HG03280 (cell line): ENCODE results near the gene KLHL30.

Experiments
- ATAC-seq: cut with Tn5 transposase; IDR thresholded peaks from one replicate; pipeline ENCODE4 v1.9.1; 2021; ENCODE audit warnings: mild to moderate bottlenecking, moderate library complexity; ENCODE audit not compliant: unreplicated experiment

The KLHL30 gene

DNA sequence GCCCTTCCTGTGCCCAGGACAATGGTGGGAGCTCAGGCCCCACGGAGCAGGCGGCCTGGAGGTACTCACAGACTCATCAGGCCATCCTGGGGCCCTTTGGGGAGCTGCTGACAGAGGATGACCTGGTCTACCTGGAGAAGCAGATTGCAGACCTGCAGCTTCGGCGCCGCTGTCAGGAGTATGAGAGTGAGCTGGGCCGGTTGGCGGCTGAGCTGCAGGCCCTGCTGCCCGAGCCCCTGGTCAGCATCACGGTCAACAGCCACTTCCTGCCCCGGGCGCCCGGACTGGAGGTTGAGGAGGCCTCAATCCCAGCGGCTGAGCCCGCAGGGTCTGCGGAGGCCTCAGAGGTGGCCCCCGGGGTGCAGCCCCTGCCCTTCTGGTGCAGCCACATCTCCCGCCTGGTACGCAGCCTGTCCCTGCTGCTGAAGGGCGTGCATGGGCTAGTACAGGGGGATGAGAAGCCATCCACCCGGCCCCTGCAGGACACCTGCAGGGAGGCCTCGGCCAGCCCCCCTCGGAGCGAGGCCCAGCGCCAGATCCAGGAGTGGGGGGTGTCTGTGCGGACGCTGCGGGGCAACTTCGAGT, 8.3 kb upstream of the KLHL30 start:
- no peak for ATAC-seq

DNA sequence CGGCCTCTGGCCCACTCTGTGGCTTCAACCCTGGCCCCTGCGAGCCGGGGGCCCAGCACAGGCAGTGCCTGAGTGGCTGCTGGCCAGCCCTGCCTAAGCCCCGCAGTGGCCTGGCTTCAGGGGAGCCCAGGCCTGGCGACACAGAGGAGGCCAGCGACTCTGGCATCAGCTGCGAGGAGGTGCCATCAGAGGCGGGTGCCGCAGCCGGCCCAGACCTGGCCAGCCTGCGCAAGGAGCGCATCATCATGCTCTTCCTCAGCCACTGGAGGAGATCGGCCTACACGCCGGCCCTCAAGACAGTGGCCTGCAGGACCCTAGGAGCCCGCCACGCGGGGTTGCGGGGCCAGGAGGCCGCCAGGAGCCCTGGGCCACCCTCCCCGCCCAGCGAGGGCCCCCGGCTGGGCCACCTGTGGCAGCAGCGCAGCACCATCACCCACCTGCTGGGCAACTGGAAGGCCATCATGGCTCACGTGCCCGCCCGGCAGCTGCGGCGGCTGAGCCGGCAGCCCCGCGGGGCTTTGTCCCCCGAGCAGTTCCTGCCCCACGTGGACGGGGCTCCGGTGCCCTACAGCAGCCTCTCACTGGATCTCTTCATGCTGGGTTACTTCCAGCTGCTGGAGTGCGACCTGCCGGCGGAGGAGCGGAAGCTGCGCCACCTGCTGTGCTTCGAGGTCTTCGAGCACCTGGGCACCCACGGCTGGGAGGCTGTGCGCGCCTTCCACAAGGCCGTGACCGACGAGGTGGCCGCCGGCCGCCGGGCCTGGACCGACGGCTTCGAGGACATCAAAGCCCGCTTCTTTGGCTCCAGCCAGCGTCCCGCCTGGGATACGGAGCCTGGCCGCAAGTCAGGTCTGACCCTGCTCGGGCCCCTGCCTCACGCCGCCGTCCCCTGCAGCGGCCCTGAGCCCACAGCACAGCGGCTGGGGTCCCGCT, 7.5 kb upstream of the KLHL30 start:
- ATAC-seq, result no peak

DNA sequence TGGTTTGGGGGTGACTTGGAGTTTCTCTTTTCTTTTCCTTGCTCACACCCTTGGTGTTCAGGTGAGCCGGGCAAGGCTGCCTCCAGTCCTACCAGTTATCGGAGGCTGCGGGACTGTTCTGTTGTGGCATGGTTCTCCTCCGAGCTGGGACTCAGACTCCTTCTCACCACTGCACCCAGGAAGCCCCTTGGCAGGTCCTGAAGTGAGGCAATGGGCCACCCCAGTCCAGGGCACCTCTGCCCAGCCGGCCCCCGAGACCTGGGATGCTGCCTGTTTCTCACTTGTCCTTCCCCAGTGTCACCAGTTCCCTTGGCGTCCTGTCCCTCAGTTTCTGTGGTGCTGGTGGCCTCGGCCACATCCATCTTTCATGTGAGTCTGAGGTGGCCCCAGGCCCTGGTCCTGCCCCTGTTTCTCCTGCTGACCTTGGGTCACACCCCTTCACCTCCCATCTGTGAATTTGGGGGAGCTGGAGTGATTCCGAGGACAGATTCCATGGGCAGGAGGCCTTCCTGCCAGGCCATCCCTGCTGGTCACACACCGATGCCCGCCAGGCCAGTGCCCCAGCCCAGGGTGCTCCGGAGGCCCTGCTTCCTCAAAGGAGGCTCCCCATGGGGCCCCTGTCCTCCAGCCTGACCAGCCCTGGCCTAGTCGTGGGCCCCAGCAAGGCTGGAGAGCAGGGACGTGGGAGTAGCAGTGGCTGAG, 6.6 kb upstream of the KLHL30 start:
- ATAC-seq, result no peak

DNA sequence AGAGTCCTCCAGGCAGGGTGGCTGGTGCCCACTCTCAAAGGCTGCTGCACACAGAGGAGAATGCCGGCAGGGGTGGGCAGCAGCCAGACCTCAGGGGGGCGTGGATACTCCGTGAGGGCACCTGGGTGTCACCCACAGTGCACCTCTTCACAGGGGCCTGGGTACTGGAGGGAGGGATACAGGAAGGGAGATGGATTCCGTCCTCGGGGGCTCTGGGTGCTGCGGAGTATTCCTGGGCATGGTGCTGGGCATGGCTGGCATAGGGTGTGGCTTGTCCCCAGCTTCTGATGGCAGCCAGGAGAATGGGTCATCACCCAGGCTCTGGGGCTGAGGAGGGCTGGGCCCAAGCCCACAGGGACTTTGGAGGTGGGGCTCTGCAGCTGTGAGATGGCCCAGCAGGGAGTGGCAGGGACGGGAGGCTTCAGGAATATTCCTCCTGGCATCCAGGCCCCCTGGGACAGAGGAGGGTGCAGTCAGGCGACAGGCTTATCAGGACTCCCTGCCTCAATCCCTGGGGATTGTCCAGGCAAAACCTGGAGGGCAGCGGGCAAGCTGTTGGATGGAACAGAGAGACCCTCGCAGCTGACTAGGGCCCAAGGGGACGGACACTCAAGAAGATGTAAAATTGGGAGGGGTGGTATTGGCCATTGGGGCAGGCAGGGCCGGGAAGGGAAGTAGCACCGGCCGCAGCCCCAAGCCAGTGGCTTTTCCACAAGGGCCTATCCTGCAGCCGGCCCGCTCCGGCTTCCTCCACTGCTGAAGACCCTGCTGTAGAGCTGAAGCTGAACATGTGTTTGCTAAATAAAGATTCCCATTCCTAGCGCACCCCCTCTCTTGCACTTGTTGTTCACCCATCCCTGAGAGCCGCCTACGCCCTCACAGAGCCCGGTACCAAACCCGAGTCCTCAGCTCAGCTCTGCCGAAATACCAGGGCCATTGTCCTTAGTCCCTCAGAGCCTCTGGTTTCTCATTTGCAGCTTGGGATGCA, 5.7 kb upstream of the KLHL30 start:
- no peak for ATAC-seq

DNA sequence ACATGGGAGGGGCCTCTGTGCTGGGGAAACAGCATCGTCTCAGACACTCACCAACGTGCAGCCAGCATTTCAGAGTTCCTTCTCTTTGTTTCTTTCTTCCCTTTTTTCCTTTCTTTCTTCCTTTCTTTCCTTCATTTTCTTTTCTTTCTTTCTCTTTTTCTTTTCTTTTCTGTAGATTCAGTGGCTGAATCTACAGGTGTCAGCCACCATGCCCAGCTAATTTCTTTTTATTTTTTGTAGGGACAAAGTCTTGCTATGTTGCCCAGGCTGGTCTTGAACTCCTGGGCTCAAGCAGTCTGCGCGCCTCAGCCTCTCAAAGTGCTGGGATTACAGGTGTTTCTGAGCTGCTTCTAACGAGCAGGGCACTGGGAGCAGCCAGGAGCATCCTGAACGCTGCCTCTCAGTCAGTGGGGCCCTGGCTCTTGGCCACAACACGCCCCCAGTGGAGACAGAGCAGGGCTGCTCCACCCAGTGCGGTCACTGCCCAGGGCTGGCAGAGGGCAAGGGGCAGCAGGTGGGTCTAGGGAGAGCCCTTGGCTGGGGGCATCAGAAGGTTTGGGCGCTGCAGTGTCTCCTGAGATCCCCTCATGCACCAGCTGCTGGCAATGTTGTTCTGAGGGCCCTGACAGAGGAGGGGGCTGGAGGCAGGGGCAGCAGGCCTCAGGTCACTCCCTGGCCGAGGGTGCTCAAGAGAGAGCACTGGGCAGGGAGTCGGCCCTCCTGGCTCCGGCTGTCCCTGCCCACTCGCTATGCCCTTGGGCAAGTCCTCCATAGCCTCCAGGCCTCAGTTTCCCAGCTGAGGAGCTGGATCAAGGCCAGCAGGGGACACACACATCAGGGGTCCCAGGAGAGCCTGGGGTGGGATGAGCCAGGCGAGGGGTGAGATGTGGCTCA, 4.7 kb upstream of the KLHL30 start:
- no peak for ATAC-seq

DNA sequence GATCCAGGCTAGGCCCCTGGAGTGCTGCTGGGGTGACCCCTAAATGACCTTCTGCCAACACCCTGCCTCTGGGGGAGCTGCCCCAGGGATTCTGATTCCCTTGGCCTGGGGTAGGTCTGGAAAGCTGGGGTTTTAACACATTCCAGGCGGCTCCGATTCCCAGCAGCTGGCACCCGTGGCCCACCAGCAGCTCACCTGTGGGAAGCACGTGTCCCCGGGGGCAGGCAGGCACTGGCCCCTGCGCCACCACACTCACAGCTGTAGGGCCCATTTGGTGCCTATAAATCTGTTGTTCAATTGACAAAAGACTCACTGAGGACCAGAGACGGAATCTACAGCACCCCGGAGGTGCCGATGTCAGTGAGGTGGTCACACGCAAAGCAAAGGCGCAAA, 4.1 kb upstream of the KLHL30 start:
- ATAC-seq, result no peak

DNA sequence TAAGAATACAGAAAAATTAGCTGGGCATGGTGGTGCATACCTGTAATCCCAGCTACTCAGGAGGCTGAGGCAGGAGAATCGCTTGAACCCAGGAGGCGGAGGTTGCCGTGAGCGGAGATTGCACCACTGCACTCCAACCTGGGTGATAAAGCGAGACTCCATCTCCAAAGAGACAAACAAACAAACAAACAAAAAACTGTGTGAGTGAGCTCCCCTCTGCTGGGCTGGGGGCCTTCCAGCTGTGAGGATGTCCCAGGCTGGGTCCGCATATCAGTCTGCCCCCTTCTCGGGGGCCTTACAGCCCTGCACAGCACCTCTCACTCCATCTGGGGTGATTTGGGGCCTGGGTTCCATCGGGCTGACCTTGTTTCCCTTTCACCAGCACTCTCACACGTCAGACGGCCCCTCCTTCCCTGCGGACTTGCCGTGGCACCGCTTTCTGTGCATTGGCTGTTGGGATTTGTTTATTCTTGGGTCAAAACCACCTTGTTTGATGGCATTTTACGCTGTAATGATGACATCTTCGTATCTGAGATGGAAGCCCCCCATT, 2.8 kb upstream of the KLHL30 start:
- no peak for ATAC-seq

DNA sequence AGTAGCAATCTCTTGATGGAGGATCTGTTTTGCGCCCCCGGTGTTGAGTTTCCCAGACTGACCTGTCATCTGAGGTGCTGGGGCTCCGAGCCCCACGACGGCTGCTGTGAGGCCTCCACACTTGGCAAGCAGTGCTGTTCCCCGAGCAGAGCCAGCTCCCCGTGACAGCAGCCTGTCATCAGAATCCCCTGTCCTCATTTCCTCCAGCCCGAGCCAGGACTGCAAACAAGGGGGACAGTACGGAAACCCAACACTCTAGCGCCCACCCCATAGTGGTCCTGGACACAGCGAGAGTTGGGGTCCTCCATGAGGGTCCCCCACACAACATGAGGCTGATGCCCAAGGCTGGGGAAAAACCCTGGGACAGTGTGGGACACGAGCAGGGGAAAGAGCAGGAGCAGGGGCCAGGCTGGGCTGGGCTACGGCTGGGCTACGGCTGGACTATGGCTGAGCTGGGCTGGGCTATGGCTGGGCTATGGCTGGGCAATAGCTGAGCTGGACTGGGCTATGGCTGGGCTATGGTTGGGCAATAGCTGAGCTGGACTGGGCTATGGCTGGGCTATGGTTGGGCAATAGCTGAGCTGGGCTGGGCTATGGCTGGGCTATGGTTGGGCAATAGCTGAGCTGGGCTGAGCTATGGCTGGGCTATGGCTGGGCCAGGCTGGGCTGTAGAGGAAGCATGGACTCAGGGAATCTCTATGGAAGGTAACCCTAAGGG, 1.5 kb upstream of the KLHL30 start:
- no peak for ATAC-seq

DNA sequence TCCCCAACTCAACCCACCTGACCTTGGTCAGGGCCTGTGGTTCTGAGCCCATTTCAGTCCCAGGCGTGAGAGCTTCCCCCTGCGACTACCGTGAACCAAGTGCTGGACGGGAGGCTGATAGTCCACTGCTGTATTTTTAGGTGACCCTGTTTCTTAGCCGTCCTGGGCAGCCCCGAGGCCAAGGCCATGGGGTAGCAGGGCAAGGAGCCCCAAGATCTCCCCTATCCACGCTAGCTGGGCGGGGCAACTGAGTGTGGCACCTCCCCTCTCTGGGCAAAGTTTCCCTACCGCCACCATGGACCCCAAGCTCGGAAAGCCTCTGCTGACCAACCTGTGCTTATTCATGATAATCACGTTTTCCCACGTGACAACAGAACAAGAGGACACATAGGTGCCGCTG, 583 bp upstream of the KLHL30 start:
- no peak for ATAC-seq

DNA sequence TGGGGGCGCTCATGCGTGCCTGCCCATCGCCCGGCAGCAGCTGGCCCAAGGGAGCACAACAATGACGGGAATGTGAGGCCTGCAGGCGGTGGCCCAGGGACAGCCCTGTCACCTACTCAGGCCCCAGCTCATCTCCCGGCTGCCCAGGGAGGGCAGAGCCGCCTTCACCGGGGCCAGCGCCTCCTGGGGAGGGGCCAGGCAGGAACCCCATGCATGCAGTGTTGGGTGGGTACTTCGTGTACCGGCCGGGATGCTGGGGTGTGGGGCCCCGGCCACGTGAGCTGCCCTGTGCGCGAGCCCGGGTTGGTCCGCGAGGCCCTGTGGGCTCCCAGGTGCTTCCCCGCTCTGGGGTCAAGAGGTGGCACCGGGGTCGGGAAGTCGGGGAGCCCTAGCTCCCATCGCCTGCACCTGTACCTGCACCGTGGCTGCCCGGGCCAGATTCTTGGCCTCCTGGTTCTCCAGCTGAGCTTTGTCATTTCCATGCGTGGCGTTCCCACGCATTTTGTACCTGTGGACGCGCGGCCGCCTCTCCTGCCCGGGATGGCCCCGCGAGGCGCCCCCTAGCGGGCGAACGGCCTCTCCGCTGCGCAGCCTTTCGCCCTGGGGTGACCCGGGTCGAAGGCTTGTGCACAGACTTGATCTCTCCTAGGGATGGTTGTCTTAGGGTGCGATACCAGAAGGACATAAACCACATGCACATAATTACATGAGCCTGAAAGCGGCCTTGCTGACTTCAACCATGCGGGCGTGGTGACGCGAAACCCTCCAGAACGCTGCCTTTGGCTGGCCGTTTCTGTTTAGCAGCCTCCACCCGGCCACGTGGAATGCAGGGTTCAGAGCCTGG, 950 bp downstream of the KLHL30 start:
- no peak for ATAC-seq

DNA sequence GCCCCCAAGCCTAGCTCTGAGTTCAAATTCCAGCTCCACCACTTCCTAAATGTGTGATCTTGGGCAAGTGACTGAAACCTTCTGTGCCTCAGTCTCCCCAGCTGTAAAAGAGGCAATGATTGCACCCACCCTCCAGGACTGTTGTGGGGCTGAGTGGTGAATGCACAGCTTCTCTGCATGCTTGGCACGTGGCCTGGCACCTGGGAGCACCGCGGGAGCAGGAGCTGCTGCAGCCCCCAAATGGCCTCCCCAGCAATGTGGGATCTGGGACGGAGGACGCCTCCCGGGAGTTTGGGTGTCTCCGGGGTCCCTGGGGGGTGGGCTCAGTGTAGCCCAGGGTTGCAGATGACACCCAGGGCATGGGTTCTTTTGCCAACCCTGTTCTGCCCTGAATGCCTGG, 1.6 kb downstream of the KLHL30 start:
- no peak for ATAC-seq

DNA sequence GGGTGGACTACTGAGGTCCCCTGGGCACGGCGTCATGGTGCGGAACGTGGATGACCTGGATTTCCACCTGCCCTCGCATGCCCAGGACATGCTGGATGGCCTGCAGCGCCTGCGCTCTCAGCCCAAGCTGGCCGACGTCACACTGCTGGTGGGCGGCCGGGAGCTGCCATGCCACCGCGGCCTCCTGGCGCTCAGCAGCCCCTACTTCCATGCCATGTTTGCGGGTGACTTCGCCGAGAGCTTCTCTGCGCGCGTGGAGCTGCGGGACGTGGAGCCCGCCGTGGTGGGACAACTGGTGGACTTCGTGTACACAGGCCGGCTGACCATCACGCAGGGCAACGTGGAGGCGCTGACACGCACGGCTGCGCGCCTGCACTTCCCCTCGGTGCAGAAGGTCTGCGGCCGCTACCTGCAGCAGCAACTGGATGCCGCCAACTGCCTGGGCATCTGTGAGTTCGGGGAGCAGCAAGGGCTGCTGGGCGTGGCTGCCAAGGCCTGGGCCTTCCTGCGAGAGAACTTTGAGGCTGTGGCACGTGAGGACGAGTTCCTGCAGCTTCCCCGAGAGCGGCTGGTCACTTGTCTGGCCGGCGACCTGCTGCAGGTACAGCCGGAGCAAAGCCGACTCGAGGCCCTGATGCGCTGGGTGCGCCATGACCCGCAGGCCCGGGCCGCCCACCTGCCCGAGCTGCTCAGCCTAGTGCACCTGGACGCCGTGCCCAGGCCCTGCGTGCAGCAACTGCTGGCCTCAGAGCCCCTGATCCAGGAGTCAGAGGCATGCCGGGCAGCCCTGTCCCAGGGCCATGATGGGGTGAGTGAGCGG, 2.5 kb downstream of the KLHL30 start:
- no peak for ATAC-seq

DNA sequence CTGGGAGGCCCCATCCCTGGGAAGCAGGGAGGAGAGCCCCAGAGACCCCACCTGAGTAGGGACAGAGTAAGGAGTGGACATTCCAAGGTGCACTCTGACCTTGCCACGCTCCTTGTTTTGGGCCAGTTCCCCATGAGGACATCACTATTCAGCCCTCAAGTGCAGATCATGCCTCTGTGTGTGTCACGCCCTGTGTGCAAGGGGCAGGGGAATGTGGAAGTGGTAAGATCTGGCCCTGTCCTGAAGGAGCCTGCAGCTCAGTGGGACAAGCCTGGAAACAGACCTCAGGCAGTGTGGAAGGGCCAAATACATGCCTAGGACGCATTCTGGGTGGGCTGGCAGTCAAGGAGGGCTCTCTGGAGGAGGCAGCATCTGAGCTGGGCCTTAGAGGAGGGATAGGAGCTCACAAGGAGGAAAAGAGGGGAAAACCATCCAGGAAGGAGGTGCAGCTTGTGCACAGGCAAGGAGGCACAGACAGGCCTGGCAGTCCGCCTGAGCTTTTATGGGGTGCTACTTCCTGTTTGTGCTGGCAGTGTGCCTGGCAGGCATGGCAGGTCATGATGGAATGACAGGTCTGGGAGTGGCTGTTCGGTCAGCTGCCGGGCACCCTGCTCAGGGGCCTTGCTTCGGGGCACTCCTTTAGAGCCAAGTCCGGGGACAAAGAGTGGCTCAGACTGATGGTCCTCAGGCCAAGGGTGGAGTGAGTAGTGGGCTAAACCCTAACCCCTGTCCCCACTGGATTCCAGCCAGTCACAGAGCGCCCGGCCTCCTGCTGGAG, 3.3 kb downstream of the KLHL30 start:
- no peak for ATAC-seq

DNA sequence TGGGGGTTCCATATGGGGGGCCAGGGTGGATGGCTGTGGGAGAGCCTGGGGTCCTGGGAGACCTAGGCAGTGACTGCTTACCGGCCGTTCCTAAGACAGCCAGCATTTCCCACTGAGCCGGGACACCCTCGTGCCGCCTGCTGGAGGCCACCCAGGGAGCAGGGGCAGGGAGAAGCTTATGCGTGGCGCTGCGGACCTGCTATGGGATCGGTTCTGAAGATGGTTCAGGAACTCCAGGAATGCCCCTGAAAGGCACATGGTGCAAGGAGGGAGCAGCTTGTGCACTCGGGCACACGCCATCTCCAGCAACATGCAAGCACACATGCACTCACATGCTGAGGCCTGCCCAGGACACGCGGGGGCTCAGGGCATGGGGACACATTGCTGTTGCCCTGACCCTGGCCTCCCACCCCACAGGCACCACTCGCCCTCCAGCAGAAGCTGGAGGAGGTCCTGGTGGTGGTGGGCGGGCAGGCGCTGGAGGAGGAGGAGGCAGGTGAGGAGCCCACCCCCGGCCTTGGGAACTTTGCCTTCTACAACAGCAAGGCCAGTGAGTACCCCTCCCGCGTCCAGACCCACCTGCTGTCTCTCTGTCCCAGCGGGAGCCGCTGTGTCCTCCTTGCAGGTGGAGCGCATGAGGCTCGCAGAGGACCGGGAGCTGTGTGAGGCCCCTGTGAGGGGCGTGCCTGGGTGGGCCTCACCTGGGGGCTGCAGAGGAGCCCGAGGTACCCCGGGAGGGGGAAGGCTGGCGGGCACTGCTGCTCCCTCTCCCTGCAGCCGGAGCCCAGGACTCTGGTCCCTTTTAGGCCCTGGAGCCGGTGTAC, 4.1 kb downstream of the KLHL30 start:
- no peak for ATAC-seq

DNA sequence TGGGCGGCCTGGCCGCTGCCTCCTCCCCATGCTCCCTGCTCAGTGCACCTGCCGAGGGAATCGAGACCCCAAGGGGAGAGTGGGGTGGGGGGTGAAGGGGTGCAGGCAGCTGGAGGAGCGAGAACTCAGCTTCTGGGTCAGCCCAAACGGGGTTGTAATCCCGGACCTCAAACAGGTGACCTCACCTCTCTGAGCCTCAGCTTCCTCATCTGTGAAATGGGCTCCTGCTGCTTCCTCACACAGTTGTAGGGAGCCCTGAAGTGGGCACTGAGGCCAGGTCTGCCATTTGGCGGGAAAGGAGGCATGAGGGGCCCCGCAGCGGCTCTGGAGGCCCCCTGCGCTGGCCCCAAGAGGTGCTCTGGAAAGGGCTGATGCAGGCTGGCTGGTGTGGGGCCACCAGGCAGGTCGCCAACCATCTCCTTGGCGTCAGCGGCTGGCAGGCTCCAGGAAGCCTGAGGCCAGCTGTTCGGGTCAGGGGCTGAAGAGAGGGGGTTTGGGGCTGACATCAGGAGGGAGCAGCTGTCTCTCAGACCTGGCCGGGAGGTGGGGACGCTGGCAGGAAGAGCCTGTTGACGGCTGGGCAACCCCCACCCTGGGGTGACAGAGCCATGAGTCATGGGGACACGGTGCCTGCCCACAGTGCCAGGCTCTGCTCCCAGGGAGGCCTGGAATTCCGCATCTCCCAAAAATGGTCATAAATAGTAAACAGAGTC, 4.9 kb downstream of the KLHL30 start:
- ATAC-seq, result no peak
